ENCODE measurements around the gene TRIM15. TPM values are rescaled to one million over a fixed set of nuclear protein-coding genes. Genes with fewer than 3 reads are reported as not detected.

The TRIM15 gene
- total RNA-seq, 1 donor from 2014 or later, result not detected

DNA sequence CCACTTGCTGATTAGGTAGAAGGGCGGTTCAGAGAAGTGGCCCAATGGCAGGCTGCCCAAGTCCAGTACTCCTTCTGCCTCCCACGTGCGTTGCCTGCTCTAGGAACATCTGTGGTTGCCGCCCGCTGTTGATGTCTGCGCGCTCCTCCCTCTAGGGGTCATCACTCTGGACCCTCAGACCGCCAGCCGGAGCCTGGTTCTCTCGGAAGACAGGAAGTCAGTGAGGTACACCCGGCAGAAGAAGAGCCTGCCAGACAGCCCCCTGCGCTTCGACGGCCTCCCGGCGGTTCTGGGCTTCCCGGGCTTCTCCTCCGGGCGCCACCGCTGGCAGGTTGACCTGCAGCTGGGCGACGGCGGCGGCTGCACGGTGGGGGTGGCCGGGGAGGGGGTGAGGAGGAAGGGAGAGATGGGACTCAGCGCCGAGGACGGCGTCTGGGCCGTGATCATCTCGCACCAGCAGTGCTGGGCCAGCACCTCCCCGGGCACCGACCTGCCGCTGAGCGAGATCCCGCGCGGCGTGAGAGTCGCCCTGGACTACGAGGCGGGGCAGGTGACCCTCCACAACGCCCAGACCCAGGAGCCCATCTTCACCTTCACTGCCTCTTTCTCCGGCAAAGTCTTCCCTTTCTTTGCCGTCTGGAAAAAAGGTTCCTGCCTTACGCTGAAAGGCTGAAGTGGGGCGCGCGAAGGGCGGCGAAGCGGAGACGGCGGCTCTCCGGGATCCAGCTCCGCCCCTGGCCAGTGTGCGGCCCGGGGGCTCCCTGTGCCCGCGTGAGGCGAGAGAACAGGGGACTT lies 8.5 kb downstream of the TRIM15 start:
- Histone ChIP-seq H3K36me3 (ENCODE audit: control insufficient read depth, insufficient read depth, low read length) (no peaks in the 10 kb centered on the region), H3K4me3 (ENCODE audit: low read depth, low read length) (no peak overlapping the region), H3K27me3 (ENCODE audit: control insufficient read depth, insufficient read depth, low read length) (peaks cover 51% of the 10 kb centered on the region)
- TF ChIP-seq CTCF (IDR thresholded peaks at IDR 0.05; ENCODE audit: insufficient read depth, low read length, poor library complexity, severe bottlenecking), result no peak
- no peak for DNase-seq (ENCODE audit: low read depth)

DNA sequence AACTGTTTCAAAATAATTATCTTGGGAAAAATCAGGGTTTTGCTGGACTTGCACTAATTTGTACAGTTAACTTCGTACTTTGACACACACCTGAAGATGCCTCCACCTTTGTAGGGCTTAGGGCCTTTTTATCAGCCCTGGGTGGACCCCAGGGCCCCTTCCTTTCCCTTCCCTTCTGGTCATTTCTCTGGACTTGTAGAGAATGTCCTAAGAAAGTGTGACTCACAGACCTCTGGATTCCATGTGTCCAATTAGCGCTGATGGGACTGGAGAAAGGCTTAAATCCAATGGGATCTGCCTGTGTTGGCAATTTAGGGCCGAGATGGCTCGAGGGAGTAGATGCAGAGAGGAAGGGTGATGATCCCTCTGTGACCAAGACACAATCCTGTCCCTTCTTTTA lies 9.3 kb downstream of the TRIM15 start:
- Histone ChIP-seq H3K36me3 (ENCODE audit: control insufficient read depth, insufficient read depth, low read length) (no peaks in the 10 kb centered on the region), H3K27me3 (ENCODE audit: control insufficient read depth, insufficient read depth, low read length) (peaks cover 45% of the 10 kb centered on the region), H3K4me3 (ENCODE audit: low read depth, low read length) (no peak overlapping the region)
- no peak for TF ChIP-seq CTCF (IDR thresholded peaks at IDR 0.05; ENCODE audit: insufficient read depth, low read length, poor library complexity, severe bottlenecking)
- DNase-seq (ENCODE audit: low read depth), result no peak

DNA sequence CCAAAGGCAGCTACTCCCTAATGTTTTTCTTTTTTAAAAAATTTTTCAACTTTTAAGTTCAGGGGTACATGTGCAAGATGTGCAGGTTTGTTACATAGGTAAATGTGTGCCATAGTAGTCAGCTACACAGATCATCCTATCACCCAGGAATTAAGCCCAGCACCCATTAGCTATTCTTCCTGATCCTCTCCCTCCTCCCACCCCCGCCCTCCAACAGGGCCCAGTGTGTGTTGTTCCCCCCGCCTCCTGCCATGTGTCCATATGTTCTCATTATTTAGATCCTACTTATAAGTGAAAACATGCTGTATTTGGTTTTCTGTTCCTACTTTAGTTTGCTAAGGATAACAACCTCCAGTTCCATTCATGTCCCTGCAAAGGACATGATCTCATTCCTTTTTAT lies 12.4 kb downstream of the TRIM15 start:
- peaks cover 24% of the 10 kb centered on the region for H3K27me3 ChIP-seq (ENCODE audit: control insufficient read depth, insufficient read depth, low read length)
- no peak overlapping the region for H3K4me3 ChIP-seq (ENCODE audit: low read depth, low read length)
- TF ChIP-seq CTCF (IDR thresholded peaks at IDR 0.05; ENCODE audit: insufficient read depth, low read length, poor library complexity, severe bottlenecking), result no peak
- DNase-seq (ENCODE audit: low read depth), result no peak
- no peaks in the 10 kb centered on the region for H3K36me3 ChIP-seq (ENCODE audit: control insufficient read depth, insufficient read depth, low read length)

DNA sequence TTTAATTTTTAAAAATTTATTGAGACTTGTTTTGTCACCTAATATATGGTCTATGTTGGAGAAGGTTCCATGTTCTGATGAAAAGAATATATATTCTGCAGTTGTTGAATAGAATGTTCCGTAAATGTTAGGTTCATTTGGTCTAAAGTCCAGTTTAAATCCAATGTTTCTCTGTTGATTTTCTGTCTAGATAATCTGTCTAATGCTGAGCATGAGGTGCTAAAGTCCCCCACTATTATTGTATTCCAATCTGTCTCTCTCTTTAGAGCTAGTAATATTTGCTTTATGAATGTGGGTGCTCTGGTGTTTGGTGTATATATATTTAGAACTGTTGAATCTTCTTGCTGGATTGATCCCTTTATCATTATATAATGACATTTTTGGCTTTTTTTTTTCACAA lies 15.5 kb downstream of the TRIM15 start:
- no peak overlapping the region for H3K4me3 ChIP-seq (ENCODE audit: low read depth, low read length)
- no peak for TF ChIP-seq CTCF (IDR thresholded peaks at IDR 0.05; ENCODE audit: insufficient read depth, low read length, poor library complexity, severe bottlenecking)
- H3K36me3 ChIP-seq (ENCODE audit: control insufficient read depth, insufficient read depth, low read length), result no peaks in the 10 kb centered on the region
- DNase-seq (ENCODE audit: low read depth), result no peak
- peaks cover 6% of the 10 kb centered on the region for H3K27me3 ChIP-seq (ENCODE audit: control insufficient read depth, insufficient read depth, low read length)

DNA sequence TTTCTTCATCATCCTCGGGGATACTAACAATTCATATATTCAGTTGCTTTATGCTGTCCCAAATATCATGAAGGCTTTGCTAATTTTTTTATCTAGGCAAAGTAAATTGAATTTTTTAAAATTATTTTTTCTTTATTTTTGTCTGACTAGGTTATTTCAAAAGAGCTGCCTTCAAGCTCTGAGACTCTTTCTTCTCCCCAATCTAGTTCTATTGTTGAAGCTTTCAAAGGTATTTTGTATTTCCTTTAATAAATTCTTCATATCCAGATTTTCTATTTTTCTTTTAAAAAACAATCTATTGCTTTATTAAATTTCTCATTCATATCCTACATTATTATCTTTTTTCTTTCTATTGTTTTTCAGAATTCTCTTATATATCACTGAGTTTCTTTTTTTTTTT lies 16.8 kb downstream of the TRIM15 start:
- no peak for TF ChIP-seq CTCF (IDR thresholded peaks at IDR 0.05; ENCODE audit: insufficient read depth, low read length, poor library complexity, severe bottlenecking)
- Histone ChIP-seq H3K27me3 (ENCODE audit: control insufficient read depth, insufficient read depth, low read length) (peaks cover 3% of the 10 kb centered on the region), H3K36me3 (ENCODE audit: control insufficient read depth, insufficient read depth, low read length) (no peaks in the 10 kb centered on the region), H3K4me3 (ENCODE audit: low read depth, low read length) (no peak overlapping the region)
- no peak for DNase-seq (ENCODE audit: low read depth)
